Smooth muscle cell (in vitro differentiated cells): ENCODE measurements around the gene PATJ. TPM values are rescaled to one million over a fixed set of nuclear protein-coding genes. Genes with fewer than 3 reads are reported as not detected.

Experiments
- DNase-seq: peaks from one replicate; lab custom pipeline; 2025; ENCODE audit not compliant: unreplicated experiment; lab: John Stamatoyannopoulos, UW
- H2AFZ ChIP-seq: fragments of 200-600 bp; sonication (generic); 2 replicates; pipeline ENCODE4 v1.6.0; 2016; ENCODE audit warnings: antibody characterized with exemption, low read depth, mild to moderate bottlenecking
- H3F3A ChIP-seq: fragments of 200-600 bp; sonication (generic); 2 replicates; pipeline ENCODE4 v1.6.0; 2017; ENCODE audit warnings: antibody characterized with exemption, low read depth
- H3K27ac ChIP-seq: fragments of 200-600 bp; sonication (generic); 2 replicates; pipeline ENCODE4 v1.5.1; 2016; ENCODE audit warnings: low read depth, mild to moderate bottlenecking
- H3K27me3 ChIP-seq: fragments of 200-600 bp; sonication (generic); 2 replicates; pipeline ENCODE4 v1.6.1; 2016; ENCODE audit warnings: low read depth, mild to moderate bottlenecking
- H3K36me3 ChIP-seq: fragments of 200-600 bp; sonication (generic); 2 replicates; pipeline ENCODE4 v1.5.1; 2016; ENCODE audit warnings: low read depth
- H3K4me1 ChIP-seq: fragments of 200-600 bp; sonication (generic); 2 replicates; pipeline ENCODE4 v1.5.1; 2016; ENCODE audit warnings: low read depth
- H3K4me2 ChIP-seq: fragments of 200-600 bp; sonication (generic); 2 replicates; pipeline ENCODE4 v1.6.0; 2016; ENCODE audit warnings: mild to moderate bottlenecking
- H3K4me3 ChIP-seq: fragments of 200-600 bp; sonication (generic); 2 replicates; pipeline ENCODE4 v1.5.1; 2016; ENCODE audit warnings: mild to moderate bottlenecking
- H3K79me2 ChIP-seq: fragments of 200-600 bp; sonication (generic); 2 replicates; pipeline ENCODE4 v1.6.0; 2016; ENCODE audit warnings: low read depth, mild to moderate bottlenecking
- H3K9ac ChIP-seq: fragments of 200-600 bp; sonication (generic); 2 replicates; pipeline ENCODE4 v1.6.0; 2016; ENCODE audit warnings: low read depth
- H3K9me3 ChIP-seq: fragments of 200-600 bp; sonication (generic); replicated peaks from 2 replicates; pipeline ENCODE4 v1.5.1; 2016; ENCODE audit warnings: low read depth
- H4K20me1 ChIP-seq: fragments of 200-600 bp; sonication (generic); 2 replicates; pipeline ENCODE4 v1.6.0; 2016; ENCODE audit warnings: low read depth
- WGBS: methylation state at CpG from one replicate; pipeline ENCODE4 v1.1.7; 2016; ENCODE audit warnings: low lambda C conversion rate; 5-methylcytosine and 5-hydroxymethylcytosine counted together
- polyA plus RNA-seq: library from polyadenylated mRNA; unstranded; fragments of >200 nt; fragmentation: Nextera tagmentation; extraction: Ambion mirVana; gene quantifications from 2 replicates; pipeline ENCODE4 v1.2.1, GENCODE V29; 2016
- total RNA-seq: library from RNA; depleted of rRNA; stranded (reverse); fragments of >200 nt; gene quantifications from 2 replicates; pipeline ENCODE4 v1.2.3, GENCODE V29; 2014
- TF ChIP-seq, protein P1 (sequence below): fragments of 200-600 bp; sonication (generic); IDR thresholded peaks from 2 replicates; pipeline ENCODE4 v1.5.1; 2017; ENCODE audit warnings: borderline replicate concordance, mild to moderate bottlenecking, antibody characterized with exemption; ENCODE audit not compliant: insufficient read depth, poor library complexity, severe bottlenecking

Gene PATJ
- total and polyA plus RNA-seq, 2 experiments from 2014 or later = 3.5 to 12.3 TPM

DNA sequence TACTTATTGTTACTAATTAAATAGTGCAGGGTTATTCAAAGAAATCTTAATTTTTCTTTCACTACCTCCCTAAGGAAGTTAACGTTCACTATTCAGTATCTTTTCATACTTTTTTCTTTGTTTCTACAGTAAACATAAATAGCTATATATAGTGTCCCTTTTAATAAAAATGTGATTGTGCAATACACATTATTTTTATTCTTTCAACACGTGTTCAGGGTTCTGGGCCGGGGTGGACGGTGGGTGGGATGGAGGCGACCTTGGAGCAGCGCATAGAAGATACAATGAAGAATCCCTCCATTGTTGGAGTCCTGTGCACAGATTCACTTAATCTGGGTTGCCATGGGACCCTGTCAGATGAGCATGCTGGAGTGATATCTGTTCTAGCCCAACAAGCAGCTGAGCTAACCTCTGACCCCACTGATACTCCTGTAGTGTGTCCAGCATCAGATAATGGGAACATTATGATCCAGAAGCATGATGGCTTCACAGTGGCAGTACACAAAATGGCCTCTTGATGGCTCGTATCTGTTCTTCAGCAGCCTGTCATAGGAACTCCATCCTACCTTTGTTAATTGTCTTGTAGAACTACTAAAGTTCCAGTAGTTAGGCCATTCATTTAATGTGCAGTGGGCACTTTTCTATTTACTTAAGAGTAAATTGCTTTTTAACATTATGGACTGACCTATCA is 296.5 kb downstream of the PATJ start:
- WGBS = 93% methylated on average over 7 of the region's 7 CpGs
- no peak overlapping the region for H3K9ac ChIP-seq
- H3K36me3 ChIP-seq = no peaks in the 10 kb centered on the region
- no peaks in the 10 kb centered on the region for H4K20me1 ChIP-seq
- H3K4me3 ChIP-seq = no peak overlapping the region
- no peak for DNase-seq
- no peaks in the 10 kb centered on the region for H3K79me2 ChIP-seq
- no peaks in the 10 kb centered on the region for H3K27me3 ChIP-seq
- H2AFZ ChIP-seq = no peak overlapping the region
- no peaks in the 10 kb centered on the region for H3K9me3 ChIP-seq
- TF ChIP-seq, protein P1, sequence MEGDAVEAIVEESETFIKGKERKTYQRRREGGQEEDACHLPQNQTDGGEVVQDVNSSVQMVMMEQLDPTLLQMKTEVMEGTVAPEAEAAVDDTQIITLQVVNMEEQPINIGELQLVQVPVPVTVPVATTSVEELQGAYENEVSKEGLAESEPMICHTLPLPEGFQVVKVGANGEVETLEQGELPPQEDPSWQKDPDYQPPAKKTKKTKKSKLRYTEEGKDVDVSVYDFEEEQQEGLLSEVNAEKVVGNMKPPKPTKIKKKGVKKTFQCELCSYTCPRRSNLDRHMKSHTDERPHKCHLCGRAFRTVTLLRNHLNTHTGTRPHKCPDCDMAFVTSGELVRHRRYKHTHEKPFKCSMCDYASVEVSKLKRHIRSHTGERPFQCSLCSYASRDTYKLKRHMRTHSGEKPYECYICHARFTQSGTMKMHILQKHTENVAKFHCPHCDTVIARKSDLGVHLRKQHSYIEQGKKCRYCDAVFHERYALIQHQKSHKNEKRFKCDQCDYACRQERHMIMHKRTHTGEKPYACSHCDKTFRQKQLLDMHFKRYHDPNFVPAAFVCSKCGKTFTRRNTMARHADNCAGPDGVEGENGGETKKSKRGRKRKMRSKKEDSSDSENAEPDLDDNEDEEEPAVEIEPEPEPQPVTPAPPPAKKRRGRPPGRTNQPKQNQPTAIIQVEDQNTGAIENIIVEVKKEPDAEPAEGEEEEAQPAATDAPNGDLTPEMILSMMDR = no peak
- no peak overlapping the region for H3K4me2 ChIP-seq
- no peaks in the 10 kb centered on the region for H3F3A ChIP-seq
- H3K27ac ChIP-seq = no peak overlapping the region
- no peaks in the 10 kb centered on the region for H3K4me1 ChIP-seq

DNA sequence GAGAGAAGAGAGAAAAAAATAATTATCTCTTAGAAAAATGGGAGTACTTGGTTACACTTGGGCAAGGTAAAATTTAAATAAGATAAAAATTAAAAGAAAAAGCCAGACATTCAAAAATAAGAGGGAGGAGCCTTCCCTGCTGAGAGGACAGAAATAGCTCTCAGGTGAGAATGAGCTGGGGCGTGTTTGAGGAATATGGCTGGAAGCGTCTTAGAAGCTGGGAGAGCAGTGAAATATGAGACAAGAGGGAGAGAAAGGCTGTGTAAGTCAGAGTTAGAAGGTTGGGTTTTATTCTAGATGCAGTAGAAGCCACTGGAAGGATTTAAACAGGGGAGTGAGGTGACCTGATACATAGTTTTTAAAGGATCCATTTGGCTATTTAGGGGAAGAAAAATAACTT is 298.2 kb downstream of the PATJ start:
- H3K9me3 ChIP-seq = no peaks in the 10 kb centered on the region
- H3K4me3 ChIP-seq = no peak overlapping the region
- H3K36me3 ChIP-seq = no peaks in the 10 kb centered on the region
- no peaks in the 10 kb centered on the region for H3K27me3 ChIP-seq
- H3K27ac ChIP-seq = no peak overlapping the region
- no peak overlapping the region for H3K4me2 ChIP-seq
- H3K9ac ChIP-seq = no peak overlapping the region
- TF ChIP-seq, protein P1 = no peak
- H4K20me1 ChIP-seq = no peaks in the 10 kb centered on the region
- WGBS = 38% methylated on average over 2 of the region's 2 CpGs
- no peak for DNase-seq
- no peaks in the 10 kb centered on the region for H3K4me1 ChIP-seq
- H3F3A ChIP-seq = no peaks in the 10 kb centered on the region
- H3K79me2 ChIP-seq = no peaks in the 10 kb centered on the region
- H2AFZ ChIP-seq = no peak overlapping the region

DNA sequence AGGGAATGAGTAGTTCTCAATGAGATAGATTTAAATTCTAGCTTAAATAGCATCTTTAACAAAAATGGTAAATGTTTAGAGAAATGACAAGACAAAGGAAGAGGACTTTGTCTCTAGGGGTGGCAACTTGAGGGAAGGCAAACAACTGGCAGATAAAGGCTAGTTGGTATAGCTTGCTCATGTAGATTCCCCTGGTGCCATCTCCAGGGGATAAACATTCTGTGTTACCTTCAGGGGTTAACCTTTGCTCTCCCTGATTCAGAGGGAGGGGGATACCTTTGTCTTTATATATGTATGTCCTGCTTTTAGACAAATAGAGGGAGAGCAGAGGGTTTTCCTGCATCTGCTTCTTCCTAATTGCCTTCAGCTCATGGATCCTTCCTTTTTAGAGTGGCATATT is 298.7 kb downstream of the PATJ start:
- TF ChIP-seq, protein P1 = no peak
- Histone ChIP-seq H2AFZ (no peak overlapping the region), H3K4me2 (no peak overlapping the region), H3K9me3 (no peaks in the 10 kb centered on the region), H4K20me1 (no peaks in the 10 kb centered on the region), H3K4me1 (no peaks in the 10 kb centered on the region), H3F3A (no peaks in the 10 kb centered on the region), H3K36me3 (no peaks in the 10 kb centered on the region), H3K4me3 (no peak overlapping the region), H3K9ac (no peak overlapping the region), H3K27me3 (no peaks in the 10 kb centered on the region), H3K79me2 (no peaks in the 10 kb centered on the region), H3K27ac (no peak overlapping the region)
- DNase-seq = no peak

DNA sequence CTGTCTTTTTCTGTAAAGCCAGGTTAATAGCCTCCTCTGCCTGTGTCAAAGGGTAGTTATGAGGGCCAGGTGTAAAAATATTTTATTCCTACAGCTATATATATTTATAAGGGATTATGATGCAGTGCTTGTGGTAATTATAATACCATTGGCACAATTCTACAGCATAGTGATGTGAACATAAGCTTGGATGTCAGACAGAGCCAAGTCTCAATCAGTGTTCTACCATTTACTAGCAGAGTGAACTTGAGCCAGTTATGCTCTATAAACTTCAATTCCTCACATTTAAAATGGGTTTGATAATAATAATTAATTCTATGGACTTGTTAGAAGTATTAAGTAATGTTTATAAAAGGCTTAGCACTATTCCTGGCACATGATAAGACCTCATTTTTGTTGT is 300.9 kb downstream of the PATJ start:
- no peaks in the 10 kb centered on the region for H3K9me3 ChIP-seq
- no peaks in the 10 kb centered on the region for H3K4me1 ChIP-seq
- no peak overlapping the region for H3K4me2 ChIP-seq
- H3K79me2 ChIP-seq = no peaks in the 10 kb centered on the region
- no peak overlapping the region for H3K27ac ChIP-seq
- no peak overlapping the region for H3K4me3 ChIP-seq
- no peak for DNase-seq
- H3F3A ChIP-seq = no peaks in the 10 kb centered on the region
- TF ChIP-seq, protein P1 = no peak
- no peaks in the 10 kb centered on the region for H4K20me1 ChIP-seq
- no peaks in the 10 kb centered on the region for H3K27me3 ChIP-seq
- H2AFZ ChIP-seq = no peak overlapping the region
- H3K36me3 ChIP-seq = no peaks in the 10 kb centered on the region
- H3K9ac ChIP-seq = no peak overlapping the region
